Panc1 (cell line): ENCODE measurements around the gene CHTF18.

Experiments used
- CTCF ChIP-seq: fragments of 450-650 bp; IDR thresholded peaks from 2 replicates; pipeline ENCODE4 v1.5.1; 2017; ENCODE audit warnings: mild to moderate bottlenecking
- POLR2AphosphoS5 ChIP-seq: IDR thresholded peaks from 2 replicates; pipeline ENCODE4 v1.6.1; 2012; ENCODE audit warnings: mild to moderate bottlenecking, low read depth, low read length, moderate library complexity
- REST ChIP-seq, 2 experiments: IDR thresholded peaks; 2 replicates each; pipeline ENCODE4 v1.6.1; 2011 to 2012; ENCODE audit warnings: low read depth in 2 of 2, control low read depth in 1 of 2, low read length in 1 of 2, mild to moderate bottlenecking in 1 of 2, moderate library complexity in 1 of 2; ENCODE audit not compliant: insufficient read depth in 1 of 2

- no peak for TF ChIP-seq POLR2AphosphoS5
- no peak for TF ChIP-seq CTCF
- no peak for TF ChIP-seq REST (IDR thresholded peaks at IDR 0.05; ENCODE audit: insufficient read depth in 1 of 2, low read depth in 2 of 2, low read length in 1 of 2)
Observed at GRCh38 chr16:803754-804080, 15.3 kb downstream of the CHTF18 start.
